T-cell (primary cell): ENCODE data around the gene RASL12. TPM values are rescaled to one million over a fixed set of nuclear protein-coding genes. Genes with fewer than 3 reads are reported as not detected.
A peak's percentile ranks its signal among the peaks of the same experiment; 100 is the strongest.
"Not testable (repeated sequence)": the region's sequence is repeated elsewhere in the genome, so short reads cannot be mapped to it uniquely, and the experiment has no call there.

Experiments used
- ATAC-seq, 4 experiments: fragments of 200-7000 bp in 3 of 4; fragments of 150-1000 bp in 1 of 4; cut with Tn5 transposase; replicated peaks in 1 of 4; 1 replicate in 3 of 4; 2 replicates in 1 of 4; pipeline ENCODE4 v1.10.0; 2021; ENCODE audit warnings: moderate library complexity in 3 of 4, mild to moderate bottlenecking in 2 of 4, moderate number of reproducible peaks in 1 of 4
- CTCF ChIA-PET, 2 donors: fragments of 300-600 bp; sonication (Branson Sonifier 250); formaldehyde crosslinking; loops; one replicate each; lab custom pipeline; 2022; ENCODE audit warnings: antibody characterized with exemption in 2 of 2; lab: Charles Lee
- POLR2A ChIA-PET, 2 donors: fragments of 300-600 bp; sonication (Branson Sonifier 250); formaldehyde crosslinking; loops; one replicate each; lab custom pipeline; 2022; ENCODE audit warnings: antibody characterized with exemption in 2 of 2; lab: Charles Lee
- DNase-seq, 35 experiments: peaks; one replicate each; pipeline versions ENCODE4 v3.0.0 to v3.0.0-alpha.2; 2013 to 2023
- H3K27ac ChIP-seq: one replicate; pipeline ENCODE4 v1.5.1; 2013; ENCODE audit warnings: low read length
- H3K27me3 ChIP-seq, 2 experiments: replicated peaks in 1 of 2; 1 replicate in 1 of 2; 2 replicates in 1 of 2; pipeline versions ENCODE4 v1.6.1 to v1.7.0; 2013; ENCODE audit warnings: low read length in 1 of 2, mixed read lengths in 1 of 2; ENCODE audit not compliant: control insufficient read depth in 2 of 2, insufficient read depth in 2 of 2; ENCODE audit errors: extremely low read depth in 1 of 2
- H3K36me3 ChIP-seq, 2 donors: 1 replicate in 1 of 2; 2 replicates in 1 of 2; pipeline versions ENCODE4 v1.6.1 to v1.7.0; 2013; ENCODE audit warnings: low read length in 1 of 2; ENCODE audit not compliant: control insufficient read depth in 2 of 2, insufficient read depth in 1 of 2; ENCODE audit errors: extremely low read depth in 1 of 2
- H3K4me1 ChIP-seq, 2 experiments: 1 replicate in 1 of 2; 2 replicates in 1 of 2; pipeline versions ENCODE4 v1.6.1 to v1.7.0; 2013; ENCODE audit warnings: low read length in 2 of 2, mixed read lengths in 1 of 2; ENCODE audit not compliant: insufficient read depth in 2 of 2, control insufficient read depth in 1 of 2; ENCODE audit errors: extremely low read depth in 1 of 2
- H3K4me3 ChIP-seq, 2 donors: 1 replicate in 1 of 2; 2 replicates in 1 of 2; pipeline versions ENCODE4 v1.5.1 to v1.7.0; 2013; ENCODE audit warnings: mild to moderate bottlenecking in 2 of 2, low read length in 1 of 2, moderate library complexity in 1 of 2; ENCODE audit not compliant: control insufficient read depth in 1 of 2; ENCODE audit errors: extremely low read depth in 1 of 2
- H3K9me3 ChIP-seq: 2 replicates; pipeline ENCODE4 v1.7.0; 2013
- H3K27ac Mint-ChIP-seq, 2 donors: one replicate each; pipeline ENCODE4 v1.8.0; 2020 to 2021; ENCODE audit warnings: mild to moderate bottlenecking in 2 of 2, mixed read lengths in 2 of 2
- H3K27me3 Mint-ChIP-seq, 2 donors: one replicate each; pipeline ENCODE4 v1.8.0; 2021 to 2022; ENCODE audit warnings: mixed read lengths in 2 of 2
- H3K36me3 Mint-ChIP-seq: one replicate; pipeline ENCODE4 v1.8.0; 2021; ENCODE audit warnings: mixed read lengths
- H3K4me1 Mint-ChIP-seq, 3 donors: one replicate each; pipeline ENCODE4 v1.8.0; 2020 to 2022; ENCODE audit warnings: mixed read lengths in 3 of 3, mild to moderate bottlenecking in 1 of 3
- H3K4me3 Mint-ChIP-seq, 3 donors: one replicate each; pipeline ENCODE4 v1.8.0; 2020 to 2022; ENCODE audit warnings: mild to moderate bottlenecking in 3 of 3, mixed read lengths in 3 of 3, moderate library complexity in 3 of 3
- H3K9me3 Mint-ChIP-seq, 3 donors: one replicate each; pipeline ENCODE4 v1.8.0; 2020 to 2022; ENCODE audit warnings: mixed read lengths in 3 of 3
- WGBS: methylation state at CpG from one replicate; pipeline ENCODE4 v1.1.5; 2013; ENCODE audit warnings: missing lambda C conversion rate; ENCODE audit not compliant: insufficient coverage; 5-methylcytosine and 5-hydroxymethylcytosine counted together
- total RNA-seq, 35 experiments: library from RNA in 6 of 35; stranded (reverse) in 6 of 35; fragments of 120-200 nt in 1 of 35; gene quantifications; one replicate each; pipeline versions ENCODE4 v1.2.1 to v1.2.4 and lab custom pipeline; 2013 to 2026

Gene RASL12
- total RNA-seq, 5 donors from 2014 or later (not counting 1 experiment from before 2014, with no cell fraction given): 0.09 to 0.18 TPM; not detected in 3

- H3K27ac ChIP-seq, H3K4me3 Mint-ChIP-seq, H3K27me3 ChIP-seq, H3K9me3 ChIP-seq, H3K4me1 ChIP-seq, H3K27ac Mint-ChIP-seq, ATAC-seq, H3K4me1 Mint-ChIP-seq, H3K4me3 ChIP-seq, H3K9me3 Mint-ChIP-seq, H3K27me3 Mint-ChIP-seq, POLR2A ChIA-PET, DNase-seq: not testable (repeated sequence)
- no CpG with 5 or more reads among the region's 4 CpGs for WGBS
- peaks cover 39% of the 10 kb centered on the region for H3K36me3 Mint-ChIP-seq
- H3K36me3 ChIP-seq: peaks cover 14 to 37% of the 10 kb centered on the region in 2 donors
- CTCF ChIA-PET: interaction anchor here in 1 of 2 donors (0.6 kb wide), 1 partner anchor 31 kb away, joined by 4 read pairs; no protein-coding TSS in a partner anchor
Measured at GRCh38 chr15:65011198-65011597, 56.6 kb downstream of the RASL12 start.

GRCh38 chr15:65008983-65009382 lies 58.8 kb downstream of the RASL12 start:
- peaks cover 38% of the 10 kb centered on the region for H3K36me3 Mint-ChIP-seq
- no peak for ATAC-seq
- Histone ChIP-seq H3K36me3 (peaks cover 13 to 27% of the 10 kb centered on the region in 2 donors), H3K9me3 (no peaks in the 10 kb centered on the region), H3K27me3 (no peaks in the 10 kb centered on the region), H3K27ac (no peak overlapping the region), H3K4me1 (no peaks in the 10 kb centered on the region), H3K4me3 (no peak overlapping the region)
- ChIA-PET POLR2A (no interaction called here), CTCF (interaction anchor here in 1 of 2 donors (0.5 kb wide), 1 partner anchor 20 kb away, joined by 5 read pairs; no protein-coding TSS in a partner anchor)
- peaks cover 4 to 6% (median 4%) of the 10 kb centered on the region in 3 donors for H3K9me3 Mint-ChIP-seq
- H3K27ac Mint-ChIP-seq: no peak overlapping the region
- peaks cover 0 to 6% (median 0%) of the 10 kb centered on the region in 3 donors for H3K4me1 Mint-ChIP-seq
- 80% methylated on average over 1 of the region's 2 CpGs for WGBS
- no peak for DNase-seq
- no peak overlapping the region for H3K4me3 Mint-ChIP-seq
- no peaks in the 10 kb centered on the region for H3K27me3 Mint-ChIP-seq

- H3K9me3 ChIP-seq: no peaks in the 10 kb centered on the region
- ChIA-PET CTCF (no interaction called here), POLR2A (no interaction called here)
- H3K4me1 Mint-ChIP-seq: peaks cover 0 to 6% (median 0%) of the 10 kb centered on the region in 3 donors
- no peak overlapping the region for H3K4me3 ChIP-seq
- H3K27ac ChIP-seq: no peak overlapping the region
- H3K4me3 Mint-ChIP-seq: no peak overlapping the region
- H3K4me1 ChIP-seq: no peaks in the 10 kb centered on the region
- H3K27me3 Mint-ChIP-seq: no peaks in the 10 kb centered on the region
- H3K9me3 Mint-ChIP-seq: no peaks in the 10 kb centered on the region
- ATAC-seq (no peak), DNase-seq (no peak)
- no CpG with 5 or more reads among the region's 3 CpGs for WGBS
- peaks cover 26% of the 10 kb centered on the region for H3K36me3 Mint-ChIP-seq
- peaks cover 7 to 16% of the 10 kb centered on the region in 2 donors for H3K36me3 ChIP-seq
- no peaks in the 10 kb centered on the region for H3K27me3 ChIP-seq
- H3K27ac Mint-ChIP-seq: no peak overlapping the region
Measured at GRCh38 chr15:65006876-65007275, 60.9 kb downstream of the RASL12 start.

GRCh38 chr15:65004993-65005392 lies 62.8 kb downstream of the RASL12 start:
- DNase-seq (no peak), ATAC-seq (no peak)
- no peak overlapping the region for H3K4me3 ChIP-seq
- H3K36me3 ChIP-seq: peaks cover 3 to 13% of the 10 kb centered on the region in 2 donors
- H3K4me1 ChIP-seq: no peaks in the 10 kb centered on the region
- Mint-ChIP-seq H3K4me3 (no peak overlapping the region), H3K9me3 (no peaks in the 10 kb centered on the region), H3K27me3 (no peaks in the 10 kb centered on the region), H3K4me1 (peaks cover 0 to 6% (median 0%) of the 10 kb centered on the region in 3 donors), H3K27ac (peak overlapping the region in 1 of 2 donors; percentile 3), H3K36me3 (peaks cover 25% of the 10 kb centered on the region)
- CTCF ChIA-PET: no interaction called here
- H3K27me3 ChIP-seq: no peaks in the 10 kb centered on the region
- H3K27ac ChIP-seq: no peak overlapping the region
- WGBS: no CpG with 5 or more reads among the region's 3 CpGs
- POLR2A ChIA-PET: interaction anchor here in 1 of 2 donors (0.7 kb wide), 1 partner anchor 144 kb away, joined by 5 read pairs; no protein-coding TSS in a partner anchor
- H3K9me3 ChIP-seq: no peaks in the 10 kb centered on the region

Other genes with a start within 250 kb of the RASL12 start
- gene PIF1, start 242.3 kb downstream of the RASL12 start, total RNA-seq: 1 to 10 TPM in 3 of 5 donors, under 1 TPM in 2; 0.88 to 4.1 (median 1.1) TPM
- gene PLEKHO2, start 226.1 kb downstream of the RASL12 start, total RNA-seq: 10 to 100 TPM in 4 of 5 donors, 1 to 10 TPM in 1; 9.2 to 22.7 (median 17.1) TPM
- gene ANKDD1A, start 156.1 kb downstream of the RASL12 start, total RNA-seq: 10 to 100 TPM in 2 of 5 donors, 1 to 10 TPM in 3; 1.7 to 13.4 (median 7.9) TPM
- 10 to 100 TPM; 40.1 to 58.4 (median 49.0) TPM for gene SPG21, start 78.1 kb downstream of the RASL12 start, total RNA-seq
- 10 to 100 TPM; 10.3 to 22.0 (median 19.2) TPM for gene MTFMT, start 38.4 kb downstream of the RASL12 start, total RNA-seq
- gene SLC51B, start 22.6 kb downstream of the RASL12 start, total RNA-seq: not detected
- gene KBTBD13, start 8.8 kb upstream of the RASL12 start, total RNA-seq: not detected
- gene UBAP1L, start 47.2 kb upstream of the RASL12 start, total RNA-seq: 10 to 100 TPM; 12.5 to 15.1 (median 13.2) TPM
- 10 to 100 TPM; 33.2 to 43.6 (median 36.7) TPM for gene PDCD7, start 65.8 kb upstream of the RASL12 start, total RNA-seq
- 10 to 100 TPM; 32.6 to 54.4 (median 51.1) TPM for gene CLPX, start 117.4 kb upstream of the RASL12 start, total RNA-seq
- under 1 TPM; 0.16 to 0.67 (median 0.36) TPM for gene CILP, start 143.5 kb upstream of the RASL12 start, total RNA-seq
- gene PARP16, start 218.9 kb upstream of the RASL12 start, total RNA-seq: 10 to 100 TPM; 16.2 to 23.3 (median 18.5) TPM
- gene RNU5A-1, start 228.1 kb upstream of the RASL12 start, total RNA-seq: not detected
- 10 to 100 TPM in 3 of 5 donors, not detected in 2; 27.0 to 34.4 (median 32.6) TPM for gene RNU5B-1, start 236.7 kb upstream of the RASL12 start, total RNA-seq